Dedifferentiated amniotic fluid mesenchymal stem cell (primary cell): Measurements from ENCODE around the gene ZIK1.

ENCODE experiments used
- DNase-seq: peaks from one replicate; pipeline ENCODE4 v3.0.0-alpha.2; 2016; ENCODE audit errors: extremely low spot score

The ZIK1 gene

DNA sequence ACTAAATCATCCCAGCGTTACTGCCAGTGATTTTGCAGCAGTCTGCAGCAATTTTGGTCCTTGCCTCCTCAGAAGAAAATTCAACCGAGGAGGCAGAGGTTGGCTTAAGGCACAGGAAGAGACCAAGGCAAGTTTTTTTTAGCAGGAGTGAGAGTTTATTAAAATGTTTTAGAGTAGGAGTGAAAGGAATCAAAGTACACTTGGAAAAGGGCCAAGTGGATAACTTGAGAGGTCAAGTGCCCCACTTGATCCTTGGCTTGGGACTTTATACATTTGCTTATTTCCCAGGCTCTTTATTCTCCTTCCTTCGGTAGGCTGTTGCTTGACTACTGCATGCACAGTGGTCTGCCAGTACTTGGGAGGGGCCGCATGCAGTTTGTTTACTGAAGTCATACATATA, 27.2 kb downstream of the ZIK1 start:
- DNase-seq = no peak

DNA sequence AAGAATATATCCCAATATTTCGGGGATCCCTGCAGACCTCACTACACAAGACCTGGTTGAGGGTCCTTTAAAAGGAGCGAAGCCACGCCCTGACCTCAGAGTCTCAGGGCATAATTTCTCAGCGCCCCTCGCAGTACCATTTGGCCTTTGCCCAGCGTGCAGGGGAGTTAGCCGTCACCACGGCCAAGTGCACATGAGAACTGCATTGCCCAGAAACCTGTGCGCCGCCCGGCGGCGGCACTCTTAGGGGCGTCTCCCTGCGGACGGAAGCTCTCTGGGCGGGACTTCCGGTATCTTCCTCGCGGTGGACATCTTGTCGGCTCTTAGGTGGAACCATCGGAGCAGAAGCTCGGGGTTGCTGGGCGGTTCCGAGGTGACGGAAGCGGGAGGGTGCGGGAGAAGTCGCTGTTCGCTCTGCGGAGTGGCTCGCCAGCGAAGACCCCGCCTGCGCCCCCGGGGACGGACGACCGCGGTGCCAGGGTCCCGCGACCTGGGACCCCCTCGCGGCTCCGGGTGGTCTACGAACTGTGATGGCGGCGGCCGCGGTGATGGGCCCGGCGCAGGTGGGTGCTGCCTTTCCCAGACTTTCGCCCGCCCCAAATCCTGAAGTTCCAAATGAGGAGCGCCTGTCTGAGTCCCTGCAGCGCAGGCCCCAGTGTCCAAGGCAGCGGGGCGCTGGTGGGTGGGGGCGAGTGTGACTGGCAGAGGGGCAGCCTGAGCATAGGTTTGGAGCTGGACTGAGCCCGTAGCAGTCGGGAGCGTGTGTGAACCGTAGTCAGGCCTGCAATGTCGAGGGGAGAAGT, 30.2 kb downstream of the ZIK1 start, which contains the start of gene ZNF134:
Gene ZNF134 (plus strand): TSS at position 302 of the 803 bp plus-strand sequence. CDS start 5,227 bp downstream, outside the sequence.
- peak; percentile 85 for DNase-seq

- DNase-seq = no peak
Measured at GRCh38 chr19:57615346-57615745, 31.4 kb downstream of the ZIK1 start.

DNA sequence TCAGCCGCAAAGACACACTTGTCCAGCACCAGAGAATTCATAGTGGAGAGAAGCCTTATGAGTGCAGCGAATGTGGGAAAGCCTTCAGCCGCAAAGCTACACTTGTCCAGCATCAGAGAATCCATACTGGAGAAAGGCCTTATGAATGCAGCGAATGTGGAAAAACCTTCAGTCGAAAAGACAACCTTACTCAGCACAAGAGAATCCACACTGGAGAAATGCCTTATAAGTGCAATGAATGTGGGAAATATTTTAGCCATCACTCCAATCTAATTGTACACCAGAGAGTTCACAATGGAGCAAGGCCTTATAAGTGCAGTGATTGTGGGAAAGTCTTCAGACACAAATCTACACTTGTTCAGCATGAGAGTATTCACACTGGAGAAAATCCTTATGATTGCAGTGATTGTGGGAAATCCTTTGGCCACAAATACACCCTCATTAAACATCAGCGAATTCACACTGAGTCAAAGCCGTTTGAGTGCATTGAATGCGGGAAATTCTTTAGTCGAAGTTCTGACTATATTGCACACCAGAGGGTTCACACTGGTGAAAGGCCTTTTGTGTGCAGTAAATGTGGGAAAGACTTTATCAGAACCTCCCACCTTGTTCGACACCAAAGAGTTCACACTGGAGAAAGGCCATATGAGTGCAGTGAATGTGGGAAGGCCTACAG, 36.9 kb downstream of the ZIK1 start:
- DNase-seq = no peak

- no peak for DNase-seq
Measured at GRCh38 chr19:57623091-57623490, 39.1 kb downstream of the ZIK1 start.

DNA sequence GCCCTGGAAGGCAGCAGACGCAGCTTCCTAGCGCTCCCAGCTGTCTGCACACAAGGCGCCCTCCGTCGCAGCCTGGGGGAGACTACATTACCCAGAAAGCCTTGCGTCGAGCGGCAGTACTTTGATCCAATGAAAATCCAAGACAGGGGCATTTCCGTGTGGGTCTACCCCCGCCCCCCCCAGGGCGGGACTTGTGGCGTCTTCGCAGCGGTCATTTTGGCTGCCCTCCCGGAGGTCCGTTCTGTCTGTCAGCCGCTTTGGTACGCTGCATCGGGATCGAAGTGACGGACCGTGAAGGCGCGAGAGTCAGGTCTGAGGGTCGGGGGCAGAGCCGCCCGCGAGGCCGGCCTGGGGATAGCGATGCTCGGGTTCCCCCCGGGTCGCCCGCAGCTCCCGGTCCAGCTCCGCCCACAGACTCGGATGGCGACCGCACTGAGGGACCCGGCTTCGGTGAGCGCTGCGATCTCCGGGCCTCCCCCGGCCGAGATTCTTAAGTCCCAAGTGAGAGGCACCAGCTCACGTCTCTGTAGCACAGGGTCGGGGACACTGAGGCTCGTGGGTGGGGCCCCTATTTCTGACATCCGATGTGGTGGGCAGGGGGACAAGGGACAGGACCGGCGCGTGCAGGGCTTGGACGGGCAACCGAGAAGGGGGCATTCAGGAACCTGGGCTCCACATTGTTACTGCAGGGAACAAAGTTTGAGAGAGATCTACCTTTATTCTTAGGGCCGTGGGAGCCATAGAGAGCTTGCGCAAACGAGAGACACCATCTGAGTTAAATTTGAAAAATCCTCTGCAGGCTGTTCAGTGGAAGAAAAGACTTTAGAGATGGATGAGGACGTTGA, 49.3 kb downstream of the ZIK1 start, which contains the start of gene ZNF211:
Gene ZNF211 (plus strand): TSS at position 182 of the 845 bp plus-strand sequence. CDS start 179 bp downstream, at position 361.
- peak; percentile 95 for DNase-seq

DNA sequence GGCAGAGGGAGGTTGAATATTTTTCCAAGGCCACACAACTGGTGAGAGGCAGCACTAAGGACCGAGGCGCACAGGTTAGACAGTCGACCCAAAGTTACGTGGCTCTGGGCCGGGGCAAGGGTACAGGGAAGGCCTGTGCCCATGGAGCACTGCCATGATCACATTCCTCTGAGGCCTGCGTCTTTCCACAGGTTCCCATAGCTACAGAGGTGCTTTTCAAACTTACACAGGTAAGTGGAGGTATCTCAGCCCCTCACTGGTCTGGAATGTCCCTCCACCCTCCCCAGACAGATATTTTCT, 49.8 kb downstream of the ZIK1 start:
- no peak for DNase-seq

- DNase-seq = no peak
Measured at GRCh38 chr19:57637379-57637778, 53.4 kb downstream of the ZIK1 start.

GRCh38 chr19:57641715-57642234, 57.8 kb downstream of the ZIK1 start:
- no peak for DNase-seq

GRCh38 chr19:57642396-57643046, 58.6 kb downstream of the ZIK1 start:
- DNase-seq = no peak
